HUES48 (cell line): Measurements from ENCODE around the gene P2RY8.

ENCODE experiments used
- H3K27ac ChIP-seq: one replicate; pipeline ENCODE4 v1.7.0; 2013; ENCODE audit warnings: low read depth, low read length, inconsistent platforms
- H3K27me3 ChIP-seq: 2 replicates; pipeline ENCODE4 v1.6.1; 2013; ENCODE audit warnings: mild to moderate bottlenecking, low read length; ENCODE audit not compliant: control insufficient read depth, insufficient read depth
- H3K36me3 ChIP-seq: 2 replicates; pipeline ENCODE4 v1.6.1; 2013; ENCODE audit warnings: low read length; ENCODE audit not compliant: control insufficient read depth, insufficient read depth
- H3K4me1 ChIP-seq: 2 replicates; pipeline ENCODE4 v1.6.1; 2013; ENCODE audit warnings: mild to moderate bottlenecking, low read length; ENCODE audit not compliant: control insufficient read depth, insufficient read depth
- H3K4me3 ChIP-seq: 2 replicates; pipeline ENCODE4 v1.5.1; 2013; ENCODE audit warnings: mild to moderate bottlenecking, low read depth, low read length
- H3K9ac ChIP-seq: 2 replicates; pipeline ENCODE4 v1.6.1; 2013; ENCODE audit warnings: mild to moderate bottlenecking, low read depth, low read length, moderate library complexity
- H3K9me3 ChIP-seq: 2 replicates; pipeline ENCODE4 v1.6.1; 2013; ENCODE audit warnings: low read length; ENCODE audit not compliant: control insufficient read depth, insufficient read depth

P2RY8 gene

DNA sequence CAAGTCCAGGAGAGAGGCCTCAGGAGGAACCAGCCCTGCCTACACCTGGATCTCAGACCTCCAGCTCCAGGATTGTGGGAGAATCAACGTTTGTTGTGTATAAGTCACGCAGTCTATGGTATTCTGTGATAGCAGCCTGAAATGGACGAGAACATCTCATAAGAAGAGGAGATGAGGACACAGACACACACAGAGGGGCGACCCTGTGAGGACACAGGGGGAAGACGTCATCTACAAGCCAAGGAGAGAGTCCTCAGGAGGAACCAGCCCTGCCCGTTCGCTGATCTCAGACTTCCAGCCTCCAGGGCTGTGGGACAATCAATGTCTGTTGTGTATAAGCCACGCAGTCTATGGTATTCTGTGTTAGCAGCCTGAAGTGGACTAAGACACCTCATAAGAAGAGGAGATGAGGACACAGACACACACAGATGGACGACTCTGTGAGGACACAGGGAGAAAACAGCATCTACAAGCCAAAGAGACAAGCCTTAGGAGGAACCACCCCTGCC is 20.3 kb downstream of the P2RY8 start:
- no peak overlapping the region for H3K27ac ChIP-seq

DNA sequence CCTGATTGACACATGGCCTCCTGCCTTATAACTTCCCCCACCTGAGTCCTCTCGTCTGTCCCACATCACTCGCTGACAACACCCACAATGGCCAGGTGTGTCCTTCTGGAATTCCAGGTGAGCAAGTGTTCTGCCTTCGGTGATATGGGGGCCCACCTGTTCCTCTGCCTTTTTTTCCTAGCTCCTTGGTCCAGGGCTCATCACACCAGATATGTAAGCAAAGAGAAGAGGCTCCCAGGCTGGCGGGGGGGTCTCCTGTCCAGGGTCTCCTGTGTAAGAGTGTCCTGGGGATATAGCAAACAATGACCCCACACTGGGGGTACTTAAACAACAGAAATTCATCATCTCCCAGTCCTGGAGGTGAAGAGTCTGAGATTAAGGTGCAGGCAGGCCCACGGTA is 25.2 kb downstream of the P2RY8 start:
- Histone ChIP-seq H3K27me3 (no peaks in the 10 kb centered on the region), H3K9ac (no peak overlapping the region), H3K4me3 (no peak overlapping the region), H3K36me3 (no peaks in the 10 kb centered on the region), H3K4me1 (no peaks in the 10 kb centered on the region), H3K27ac (no peak overlapping the region), H3K9me3 (no peaks in the 10 kb centered on the region)

More for the DNA sequence above, 20.3 kb downstream of the P2RY8 start:
- Histone ChIP-seq H3K9me3 (no peaks in the 10 kb centered on the region), H3K4me1 (peaks cover 4% of the 10 kb centered on the region), H3K9ac (no peak overlapping the region), H3K27me3 (no peaks in the 10 kb centered on the region), H3K4me3 (no peak overlapping the region), H3K36me3 (no peaks in the 10 kb centered on the region)

DNA sequence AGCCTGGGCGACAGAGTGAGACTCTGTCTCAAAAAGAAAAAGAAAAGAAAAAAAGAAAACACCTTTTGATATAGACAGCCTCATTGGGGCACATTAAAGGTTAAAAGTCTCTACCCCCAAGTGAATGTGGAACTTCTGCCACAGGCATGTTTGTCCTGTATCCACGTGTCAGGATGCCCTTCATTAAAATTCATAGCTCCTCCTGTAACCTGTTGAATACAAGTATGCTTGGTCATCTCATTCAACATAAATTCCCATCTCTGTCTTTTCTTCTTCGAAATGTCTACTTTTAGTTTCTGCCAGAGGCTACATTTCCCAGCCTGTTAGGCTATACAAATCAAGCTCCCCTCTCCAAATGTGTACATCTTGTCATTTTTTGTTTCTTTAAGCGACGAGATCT is 25.8 kb downstream of the P2RY8 start:
- Histone ChIP-seq H3K9me3 (no peaks in the 10 kb centered on the region), H3K36me3 (no peaks in the 10 kb centered on the region), H3K4me1 (no peaks in the 10 kb centered on the region), H3K27me3 (no peaks in the 10 kb centered on the region), H3K27ac (no peak overlapping the region), H3K4me3 (no peak overlapping the region), H3K9ac (no peak overlapping the region)

DNA sequence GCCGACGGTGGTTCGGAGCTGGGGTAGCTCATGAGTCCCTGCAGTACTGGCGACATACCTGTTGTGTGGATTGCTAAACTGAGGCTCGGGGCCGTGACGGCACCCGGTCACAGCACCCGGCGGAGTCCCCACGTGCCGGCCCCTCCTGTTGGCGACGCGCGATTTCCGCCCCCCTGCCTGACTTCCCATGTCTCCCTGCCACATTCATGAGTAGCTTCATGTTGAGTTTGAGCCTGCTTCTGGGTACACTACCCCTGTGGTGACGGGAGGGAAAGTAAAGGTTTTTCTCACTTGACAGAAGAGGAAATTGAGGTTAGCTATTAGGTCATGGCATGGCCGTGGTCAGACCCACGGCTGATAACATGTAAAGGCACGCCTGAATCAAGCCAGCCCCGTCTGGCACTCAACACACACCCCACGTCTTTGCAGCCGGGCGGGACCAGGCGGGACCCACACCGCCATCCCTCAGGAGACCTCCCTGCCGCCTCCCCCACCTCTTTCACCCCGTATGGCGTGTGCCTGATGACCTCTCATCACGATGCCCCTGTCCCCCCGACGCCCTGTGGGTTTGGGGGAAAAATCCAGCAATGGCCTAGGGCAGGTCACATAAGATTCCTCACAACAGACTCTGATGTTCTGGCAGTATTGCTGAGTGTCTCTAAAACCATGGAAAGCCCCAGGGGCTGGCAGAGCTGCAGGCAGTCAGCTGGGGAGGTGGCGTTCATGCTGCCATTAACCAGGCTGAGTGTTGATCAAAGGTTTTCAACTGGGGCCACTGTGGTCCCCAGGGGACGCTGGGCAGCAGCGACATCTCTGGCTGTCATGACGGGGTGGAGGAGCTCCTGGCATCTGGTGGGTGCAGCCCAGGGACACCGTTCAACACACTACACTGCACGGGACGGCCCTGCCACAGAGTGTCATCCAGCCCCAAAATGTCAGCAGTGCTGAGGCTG is 29.2 kb downstream of the P2RY8 start:
- no peak overlapping the region for H3K27ac ChIP-seq
- no peaks in the 10 kb centered on the region for H3K36me3 ChIP-seq
- no peak overlapping the region for H3K4me3 ChIP-seq
- no peaks in the 10 kb centered on the region for H3K27me3 ChIP-seq
- no peaks in the 10 kb centered on the region for H3K4me1 ChIP-seq
- H3K9ac ChIP-seq: no peak overlapping the region
- no peaks in the 10 kb centered on the region for H3K9me3 ChIP-seq

DNA sequence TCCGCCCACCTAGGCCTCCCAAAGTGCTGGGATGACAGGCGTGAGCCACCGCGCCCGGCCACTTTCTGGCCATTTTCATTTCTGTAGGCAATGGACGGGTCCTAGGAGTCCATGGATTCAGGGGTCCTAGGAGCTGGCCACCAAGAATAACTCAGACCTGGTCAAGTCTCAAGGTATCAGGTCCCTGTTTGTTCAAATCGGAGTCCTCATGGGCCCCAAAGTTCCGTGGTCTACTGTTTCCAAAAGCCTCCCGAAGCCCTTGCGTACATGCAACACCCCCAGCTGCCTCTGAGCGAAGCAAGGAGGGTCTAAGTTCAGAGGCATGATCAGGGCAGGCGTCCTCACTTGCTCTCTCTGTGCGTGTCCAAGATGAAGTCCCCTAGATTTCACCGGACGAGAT is 30.1 kb downstream of the P2RY8 start:
- H3K9ac ChIP-seq: no peak overlapping the region
- no peak overlapping the region for H3K27ac ChIP-seq
- H3K4me1 ChIP-seq: no peaks in the 10 kb centered on the region
- no peaks in the 10 kb centered on the region for H3K27me3 ChIP-seq
- no peak overlapping the region for H3K4me3 ChIP-seq
- no peaks in the 10 kb centered on the region for H3K36me3 ChIP-seq
- no peaks in the 10 kb centered on the region for H3K9me3 ChIP-seq

DNA sequence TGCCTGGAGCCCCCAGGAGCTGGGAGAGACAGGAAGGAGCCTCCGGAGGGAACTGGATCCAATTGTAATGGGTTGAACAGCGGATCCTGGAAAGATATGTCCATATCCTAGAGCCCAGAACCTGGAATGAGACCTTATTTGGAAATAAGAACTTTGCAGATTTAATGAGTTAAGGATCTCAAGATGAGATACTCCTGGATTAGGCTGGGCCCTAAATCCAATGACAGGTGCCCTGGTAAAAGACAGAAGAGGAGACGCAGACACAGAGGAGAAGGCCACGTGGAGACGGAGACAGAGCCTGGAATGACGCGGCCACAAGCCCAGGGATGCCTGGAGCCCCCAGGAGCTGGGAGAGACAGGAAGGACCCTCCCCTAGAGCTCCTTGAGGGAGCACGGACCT is 34.1 kb downstream of the P2RY8 start:
- Histone ChIP-seq H3K9me3 (no peaks in the 10 kb centered on the region), H3K9ac (no peak overlapping the region), H3K36me3 (no peaks in the 10 kb centered on the region), H3K4me3 (no peak overlapping the region), H3K27me3 (no peaks in the 10 kb centered on the region), H3K27ac (no peak overlapping the region), H3K4me1 (no peaks in the 10 kb centered on the region)

DNA sequence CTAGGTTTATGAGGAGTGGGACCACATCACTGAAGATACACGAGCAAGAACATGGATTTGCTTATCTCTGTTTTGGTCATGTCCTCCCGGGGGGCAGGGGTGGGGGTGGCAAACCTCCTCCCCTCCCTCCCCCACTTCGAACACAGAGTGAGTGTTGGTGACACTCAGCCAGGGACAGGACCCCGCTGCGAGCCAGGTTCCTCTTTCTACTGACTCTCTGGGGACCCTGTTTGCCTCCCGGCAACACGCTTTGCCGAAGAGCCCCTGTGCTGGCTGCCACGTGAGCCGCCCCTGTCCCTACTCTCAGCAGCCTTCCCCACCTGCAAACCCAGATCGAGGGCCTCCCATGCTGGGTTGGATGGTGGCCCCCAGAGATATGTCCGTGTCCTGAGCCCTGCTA is 34.7 kb downstream of the P2RY8 start:
- H3K27ac ChIP-seq: no peak overlapping the region

DNA sequence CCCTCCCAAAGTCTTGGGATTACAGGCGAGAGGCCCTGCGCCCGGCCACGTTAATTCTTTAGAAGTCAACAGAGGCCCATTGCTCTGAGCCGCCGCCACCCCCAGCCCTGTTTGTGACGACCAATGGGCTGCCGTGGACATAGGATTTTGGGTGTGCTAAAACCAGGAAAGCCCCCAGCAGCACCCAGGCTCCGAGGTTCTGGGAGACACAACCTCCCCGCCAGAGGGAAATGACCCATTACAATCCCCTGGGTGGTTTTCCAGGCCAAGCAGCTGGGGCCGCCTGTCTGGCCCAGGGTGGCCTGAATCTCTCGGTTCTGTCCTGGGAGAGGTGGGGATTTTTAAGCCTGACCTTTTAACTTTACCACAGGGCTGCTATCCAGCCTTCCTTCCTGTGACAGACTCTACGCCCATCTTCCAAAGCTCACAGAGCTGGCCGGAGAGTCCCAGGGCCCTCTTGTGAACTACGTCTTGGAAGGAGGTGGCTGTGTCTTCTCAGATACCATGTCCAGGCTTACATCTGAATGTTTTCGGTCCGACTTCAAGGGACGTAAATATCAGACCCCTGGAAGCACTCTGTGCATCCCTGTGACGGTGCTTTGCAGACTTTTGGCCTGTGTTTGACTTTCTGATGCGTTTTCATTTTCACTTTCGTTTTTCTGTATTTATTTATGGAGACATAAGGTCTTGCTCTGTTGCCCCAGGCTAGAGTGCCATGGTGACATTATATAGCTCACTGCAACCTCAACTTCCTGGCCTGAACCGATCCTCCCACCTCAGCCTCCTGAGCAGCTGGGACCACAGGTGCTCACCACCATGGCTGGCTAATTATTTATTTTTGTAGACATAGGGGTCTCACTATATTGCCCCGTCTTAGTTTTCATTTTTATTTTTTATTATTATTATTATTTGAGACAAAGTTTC is 36.0 kb downstream of the P2RY8 start:
- H3K4me3 ChIP-seq: no peak overlapping the region
- H3K9ac ChIP-seq: no peak overlapping the region
- no peak overlapping the region for H3K27ac ChIP-seq
- no peaks in the 10 kb centered on the region for H3K27me3 ChIP-seq
- H3K36me3 ChIP-seq: no peaks in the 10 kb centered on the region
- no peaks in the 10 kb centered on the region for H3K4me1 ChIP-seq
- H3K9me3 ChIP-seq: no peaks in the 10 kb centered on the region

More for the DNA sequence above, 34.7 kb downstream of the P2RY8 start:
- Histone ChIP-seq H3K9ac (no peak overlapping the region), H3K27me3 (no peaks in the 10 kb centered on the region), H3K9me3 (no peaks in the 10 kb centered on the region), H3K36me3 (no peaks in the 10 kb centered on the region), H3K4me3 (no peak overlapping the region), H3K4me1 (no peaks in the 10 kb centered on the region)

DNA sequence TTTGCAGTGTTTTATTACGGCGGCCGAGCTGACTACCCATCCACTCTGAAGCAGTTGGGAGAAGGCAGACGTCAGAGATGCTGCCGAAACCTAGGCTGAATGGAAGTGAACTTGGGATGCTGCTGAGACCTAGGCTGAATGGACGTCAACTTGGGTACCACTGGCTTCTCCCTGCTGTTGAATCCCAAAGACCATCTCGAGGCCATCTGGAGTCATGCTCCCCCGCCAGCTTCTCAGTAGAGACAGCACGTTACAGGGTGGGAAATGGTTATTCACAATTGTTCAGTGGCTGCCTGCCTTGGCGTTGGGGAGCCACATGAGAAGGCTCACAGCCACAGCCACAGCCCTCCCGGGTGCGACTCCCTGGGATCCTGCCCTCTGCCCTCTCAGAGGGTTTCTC is 40.9 kb downstream of the P2RY8 start:
- Histone ChIP-seq H3K36me3 (no peaks in the 10 kb centered on the region), H3K27ac (no peak overlapping the region), H3K9me3 (no peaks in the 10 kb centered on the region), H3K4me3 (no peak overlapping the region), H3K27me3 (no peaks in the 10 kb centered on the region), H3K9ac (no peak overlapping the region), H3K4me1 (peaks cover 5% of the 10 kb centered on the region; the same call in 1 of the 2 replicates)

DNA sequence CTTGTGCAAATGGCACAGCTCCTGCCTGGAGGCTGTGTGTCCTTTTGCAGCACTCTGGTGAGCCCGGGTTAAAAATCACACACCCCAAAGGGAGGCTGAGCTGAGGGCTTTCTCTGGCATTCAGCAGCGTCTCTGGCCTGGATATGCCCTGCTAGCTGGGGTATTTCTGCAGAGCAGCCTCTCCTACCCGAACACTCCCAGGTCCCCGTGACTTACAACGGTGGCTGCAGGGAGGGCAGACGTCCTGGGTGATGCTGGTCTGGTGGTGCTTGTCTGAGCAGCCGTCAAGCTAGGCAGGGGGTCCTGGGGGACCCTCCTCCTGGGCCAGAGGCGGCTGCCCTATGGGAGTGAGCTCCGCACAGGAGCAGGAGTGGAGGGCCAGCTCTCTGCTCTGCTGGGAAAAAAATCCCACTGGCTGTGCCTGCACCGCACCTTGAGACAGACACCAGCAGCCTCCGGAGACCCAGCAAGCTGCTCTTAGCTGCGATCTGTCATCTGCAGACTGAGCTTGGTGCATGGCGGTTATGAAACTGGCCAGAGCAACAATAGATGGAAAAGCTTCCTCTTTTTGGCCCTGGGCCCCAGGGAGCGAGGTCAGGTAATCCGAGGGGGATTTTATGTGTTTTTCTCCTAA is 43.0 kb downstream of the P2RY8 start:
- Histone ChIP-seq H3K9ac (no peak overlapping the region), H3K4me3 (no peak overlapping the region), H3K36me3 (no peaks in the 10 kb centered on the region), H3K4me1 (peaks cover 5% of the 10 kb centered on the region; the same call in 1 of the 2 replicates), H3K9me3 (no peaks in the 10 kb centered on the region), H3K27ac (no peak overlapping the region), H3K27me3 (no peaks in the 10 kb centered on the region)
